GM19023 (cell line): ENCODE data around the gene NT5C.
"Not testable (repeated sequence)": the region's sequence is repeated elsewhere in the genome, so short reads cannot be mapped to it uniquely, and the experiment has no call there.

Experiments used
- ATAC-seq: cut with Tn5 transposase; IDR thresholded peaks from one replicate; pipeline ENCODE4 v1.9.1; 2021; ENCODE audit warnings: mild to moderate bottlenecking, moderate library complexity; ENCODE audit not compliant: unreplicated experiment

The NT5C gene

GRCh38 chr17:75131278-75132017, at the start of gene NT5C:
NT5C (minus strand) TSS chr17:75131742; CDS start chr17:75131707, 35 bp downstream.
- ATAC-seq = peak; percentile 86

GRCh38 chr17:75181110-75181509, 49.6 kb upstream of the NT5C start:
- ATAC-seq = no peak

GRCh38 chr17:75178453-75178852, 46.9 kb upstream of the NT5C start:
- no peak for ATAC-seq

- ATAC-seq = no peak
Measured at GRCh38 chr17:75176625-75177024, 45.1 kb upstream of the NT5C start.

GRCh38 chr17:75174996-75175395, 43.5 kb upstream of the NT5C start:
- ATAC-seq = no peak

GRCh38 chr17:75173526-75173925, 42.0 kb upstream of the NT5C start:
- ATAC-seq = no peak

GRCh38 chr17:75168998-75169397, 37.5 kb upstream of the NT5C start:
- ATAC-seq = no peak

- not testable (repeated sequence) for ATAC-seq
Measured at GRCh38 chr17:75164606-75165005, 33.1 kb upstream of the NT5C start.

- no peak for ATAC-seq
Measured at GRCh38 chr17:75163074-75163473, 31.5 kb upstream of the NT5C start.

- ATAC-seq = no peak
Measured at GRCh38 chr17:75160211-75160610, 28.7 kb upstream of the NT5C start.

- ATAC-seq = no peak
Measured at GRCh38 chr17:75159196-75160031, 27.9 kb upstream of the NT5C start.

GRCh38 chr17:75158480-75158879, 26.9 kb upstream of the NT5C start:
- not testable (repeated sequence) for ATAC-seq

- ATAC-seq = no peak
Measured at GRCh38 chr17:75155191-75155601, 23.7 kb upstream of the NT5C start.

- ATAC-seq = peak; percentile 95
Measured at GRCh38 chr17:75154195-75155106, 22.9 kb upstream of the NT5C start, which contains the start of gene JPT1. JPT1 (minus strand) TSS chr17:75154512; CDS start chr17:75154397, 115 bp downstream.

GRCh38 chr17:75153780-75154194, 22.2 kb upstream of the NT5C start:
- ATAC-seq = no peak

GRCh38 chr17:75152922-75153779, 21.6 kb upstream of the NT5C start:
- ATAC-seq = no peak

- no peak for ATAC-seq
Measured at GRCh38 chr17:75152523-75152921, 21.0 kb upstream of the NT5C start.

GRCh38 chr17:75151930-75152329, 20.4 kb upstream of the NT5C start:
- no peak for ATAC-seq

GRCh38 chr17:75147878-75148546, 16.5 kb upstream of the NT5C start:
- no peak for ATAC-seq
